SKM-1 treated with dmso at 0.1 percent for 144 hours (cell line): ENCODE measurements around the gene MRM3.
"Not testable (repeated sequence)": the region's sequence is repeated elsewhere in the genome, so short reads cannot be mapped to it uniquely, and the experiment has no call there.

Source experiments
- DNase-seq: peaks from one replicate; lab custom pipeline; 2025; ENCODE audit not compliant: unreplicated experiment; lab: John Stamatoyannopoulos, UW

Gene MRM3

GRCh38 chr17:795721-796120, 13.6 kb downstream of the MRM3 start:
- no peak for DNase-seq

DNA sequence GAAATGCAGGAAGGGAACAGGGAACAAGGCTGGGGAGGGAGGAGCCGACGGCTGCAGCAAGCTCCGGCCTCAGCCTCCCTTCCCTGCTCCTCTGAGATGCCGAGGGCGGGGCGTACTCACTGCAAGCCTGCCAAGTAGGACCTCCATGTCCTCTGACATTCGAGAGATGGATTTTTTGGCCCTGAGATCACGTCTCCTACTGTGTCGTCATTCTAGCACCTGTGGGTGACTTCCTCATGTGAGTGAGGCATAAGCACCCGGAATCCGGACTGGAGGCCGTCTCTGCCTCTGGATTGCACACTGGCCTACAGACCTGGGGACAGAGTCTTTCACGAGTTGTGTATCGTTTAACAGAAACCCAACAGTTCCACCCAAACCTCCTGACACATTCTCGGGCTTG, 14.5 kb downstream of the MRM3 start:
- no peak for DNase-seq

DNA sequence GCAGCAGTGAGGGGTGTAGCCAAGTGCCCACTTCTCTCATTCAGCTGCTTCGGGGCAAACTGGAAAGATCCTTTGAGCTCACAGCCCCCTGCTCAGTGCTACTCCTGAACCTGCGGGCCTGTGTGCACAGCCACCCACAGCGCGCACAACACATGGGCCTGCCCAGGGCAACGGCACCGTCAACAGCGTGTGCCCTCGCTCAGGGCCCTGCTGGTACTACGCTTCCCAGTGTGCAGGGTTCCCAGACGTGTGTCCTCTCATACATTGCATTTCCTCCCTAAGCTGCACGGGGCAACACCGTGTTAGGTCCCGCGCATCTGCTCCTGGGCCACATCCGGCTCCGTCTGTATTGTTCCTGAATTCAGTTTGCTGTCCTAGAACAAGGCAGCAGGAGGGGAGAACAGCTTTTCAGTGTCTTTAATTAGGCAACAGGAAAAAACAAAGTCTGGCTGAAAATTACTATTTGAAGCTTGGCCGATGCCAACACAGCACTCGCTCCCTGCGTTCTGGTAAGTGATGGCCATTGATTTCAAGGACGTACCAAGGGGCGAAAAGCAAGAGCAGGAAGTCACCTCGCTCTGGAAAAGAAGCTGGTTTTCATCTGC, 15.2 kb downstream of the MRM3 start:
- DNase-seq, result no peak

- DNase-seq, result no peak
Observed at GRCh38 chr17:798246-798645, 16.1 kb downstream of the MRM3 start.

DNA sequence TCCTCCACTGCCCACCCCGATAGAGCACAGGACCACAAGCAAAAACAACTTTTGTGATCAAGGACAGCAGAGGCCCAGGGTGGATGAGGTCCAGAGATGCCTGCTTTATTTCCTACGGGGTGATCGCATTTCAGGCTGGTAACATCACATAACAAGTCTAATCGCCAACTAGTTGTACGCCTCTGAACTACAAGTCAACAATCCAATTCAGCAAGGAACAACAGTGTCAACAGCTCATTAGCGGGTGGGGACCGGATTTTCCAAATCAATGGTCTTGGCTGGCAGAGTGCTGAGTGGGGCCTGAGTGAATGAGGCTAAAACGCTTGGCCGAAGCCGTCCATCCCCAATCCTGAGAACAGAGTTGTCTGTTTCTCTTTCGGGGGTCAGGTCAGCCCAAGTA, 17.1 kb downstream of the MRM3 start:
- DNase-seq, result no peak

GRCh38 chr17:800446-801242, 18.5 kb downstream of the MRM3 start:
- DNase-seq, result no peak

GRCh38 chr17:801660-802059, 19.5 kb downstream of the MRM3 start:
- no peak for DNase-seq

DNA sequence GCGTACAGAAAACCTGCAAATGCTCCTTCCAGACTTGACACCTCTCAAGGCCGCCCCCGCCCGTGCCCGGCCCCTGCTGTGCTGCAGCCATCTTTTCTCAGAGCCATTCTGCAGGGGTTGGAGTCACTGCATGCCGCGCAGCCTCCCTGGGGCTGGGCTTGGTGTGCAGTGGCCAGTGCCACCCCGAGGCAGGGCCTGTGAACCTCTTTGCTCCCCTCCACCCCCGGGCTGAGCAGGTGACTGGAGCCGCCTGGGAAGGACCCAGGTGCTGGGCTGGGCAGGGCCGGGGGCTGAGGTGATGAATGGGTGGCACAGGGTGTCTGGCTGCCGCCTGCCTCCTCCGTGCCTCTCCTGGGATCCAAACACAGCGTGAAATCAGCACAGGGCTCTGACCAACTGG, 20.3 kb downstream of the MRM3 start:
- DNase-seq, result no peak

GRCh38 chr17:802901-803881, 21.0 kb downstream of the MRM3 start:
- no peak for DNase-seq

- DNase-seq, result no peak
Observed at GRCh38 chr17:804541-805435, 22.6 kb downstream of the MRM3 start.

GRCh38 chr17:805886-806285, 23.7 kb downstream of the MRM3 start:
- DNase-seq, result not testable (repeated sequence)

DNA sequence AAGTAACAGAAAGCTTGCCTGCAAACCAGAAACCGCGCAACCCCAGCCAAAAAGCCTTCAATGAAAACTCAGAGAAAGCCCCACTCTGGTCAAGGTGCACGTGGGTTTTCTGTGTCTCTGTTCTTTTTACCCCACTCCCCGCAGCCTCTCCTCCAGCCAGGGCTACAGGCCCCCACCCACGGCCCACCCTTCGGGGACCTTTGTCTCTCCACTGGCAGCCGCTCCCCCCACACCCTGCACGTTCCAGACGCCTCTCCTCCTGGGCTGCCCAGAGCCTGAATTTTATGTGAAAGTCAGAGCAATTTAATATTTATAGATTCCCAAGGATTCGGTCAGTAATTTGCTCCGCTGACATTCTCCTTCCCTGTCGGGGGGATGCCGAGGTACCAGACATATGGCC, 24.2 kb downstream of the MRM3 start:
- DNase-seq, result no peak

GRCh38 chr17:806781-807522, 24.8 kb downstream of the MRM3 start:
- DNase-seq, result no peak

- DNase-seq, result no peak
Observed at GRCh38 chr17:807523-808294, 25.6 kb downstream of the MRM3 start.

DNA sequence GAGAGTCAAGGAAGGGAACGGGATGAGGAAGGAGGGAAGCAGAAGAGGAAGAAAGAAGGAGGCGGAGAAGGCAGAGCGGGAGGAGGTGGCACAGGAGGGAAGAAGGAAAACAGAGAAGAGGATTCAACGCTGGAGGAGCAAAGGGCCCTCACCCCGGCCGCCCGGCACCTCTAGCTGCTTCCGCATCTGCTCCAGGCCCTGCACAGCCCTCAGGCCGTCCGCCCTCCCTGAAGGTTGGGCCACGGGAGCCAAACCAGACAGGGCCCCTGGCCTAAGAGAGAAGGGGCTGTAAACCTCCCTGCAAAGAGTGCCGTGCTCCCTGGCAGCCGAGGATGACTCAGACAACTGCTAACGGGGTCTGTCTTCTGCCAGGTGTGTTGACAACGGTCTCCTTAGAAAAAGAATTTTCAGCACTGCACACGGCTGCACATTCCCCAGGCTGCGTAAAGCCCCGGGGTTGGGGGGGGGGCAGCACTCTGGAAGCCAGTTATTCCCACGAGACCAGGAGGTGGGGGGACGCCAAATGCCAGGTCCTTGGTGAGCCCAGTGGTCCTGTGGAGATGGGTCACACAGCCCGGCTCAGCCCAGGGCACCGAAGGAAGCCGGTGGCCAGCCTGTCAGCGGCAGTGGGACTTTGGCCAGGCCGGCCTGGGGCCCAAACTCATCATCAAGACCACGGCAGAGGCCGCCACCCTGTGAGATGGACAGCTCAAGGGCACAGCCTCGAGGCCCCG, 29.1 kb downstream of the MRM3 start:
- no peak for DNase-seq

DNA sequence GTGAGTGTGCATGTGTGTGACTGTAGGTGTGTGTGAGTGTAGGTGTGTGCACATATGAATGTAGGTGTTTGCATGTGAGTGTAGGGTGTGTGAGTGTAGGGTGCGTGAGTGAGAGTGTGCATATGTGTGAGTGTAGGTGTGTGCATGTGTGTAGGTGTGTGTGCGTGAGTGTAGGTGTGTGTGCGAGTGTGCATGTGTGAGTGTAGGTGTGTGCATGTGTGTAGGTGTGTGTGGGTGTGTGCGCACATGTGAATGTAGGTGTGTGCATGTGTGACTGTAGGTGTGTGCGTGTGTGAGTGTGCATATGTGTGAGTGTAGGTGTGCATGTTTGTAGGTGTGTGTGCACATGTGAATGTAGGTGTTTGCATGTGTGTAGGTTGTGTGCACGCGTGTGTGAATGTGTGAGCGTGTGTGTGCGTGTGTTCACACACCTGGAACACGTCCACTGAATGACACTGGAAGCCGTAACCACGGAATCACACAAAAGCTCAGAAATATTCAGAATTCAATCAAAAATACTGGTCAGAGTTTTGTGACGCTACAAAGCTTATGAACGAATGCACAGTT, 30.6 kb downstream of the MRM3 start:
- no peak for DNase-seq

DNA sequence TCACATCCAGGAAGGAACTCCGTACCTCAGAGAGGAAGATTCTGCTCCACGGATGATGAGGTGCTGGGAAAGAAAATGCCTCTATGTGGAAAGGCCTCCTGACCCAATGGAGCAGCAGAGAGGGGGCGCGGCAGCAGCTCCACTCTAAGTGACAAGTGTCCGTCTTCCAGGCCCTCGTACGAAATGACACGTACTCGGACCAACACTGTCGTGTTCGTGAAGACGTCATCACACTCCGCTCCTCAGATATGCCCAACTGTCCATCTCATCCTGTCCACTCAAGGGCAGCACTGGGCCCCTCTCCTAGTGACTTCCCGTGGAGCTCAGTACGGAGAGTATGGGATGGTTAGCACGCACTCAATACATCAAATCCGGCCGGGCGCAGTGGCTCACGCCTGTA, 32.2 kb downstream of the MRM3 start:
- no peak for DNase-seq

GRCh38 chr17:819251-819650, 37.1 kb downstream of the MRM3 start:
- no peak for DNase-seq
